Measurements from ENCODE around the gene WDR77. TPM values are rescaled to one million over a fixed set of nuclear protein-coding genes. Genes with fewer than 3 reads are reported as not detected.
A peak's percentile ranks its signal among the peaks of the same experiment; 100 is the strongest.

Gene WDR77
- total RNA-seq = 10 to 100 TPM; 22.9 to 31.9 TPM
- long read RNA-seq, transcript WDR77-201 (10 exons, 2,576 nt) = major isoform, 49 of 58 reads
- long read RNA-seq, partial matches to known transcripts = 1 of 58 reads
- long read RNA-seq, other reads (novel, unspliced or antisense) = 8 of 58 reads

GRCh38 chr1:111448918-111449702, at the start of gene WDR77, which contains the start of gene ATP5PB:
TSS of gene WDR77 (minus strand) at chr1:111449256. CDS start at chr1:111449169, 87 bp downstream.
TSS of gene ATP5PB (plus strand) at chr1:111449464. CDS start at chr1:111449542, 78 bp downstream.
- DNase-seq (peak; percentile 96), ATAC-seq (peak; percentile 96 to 97)
- intact Hi-C loops (cut with DNase I) = no loop called here

DNA sequence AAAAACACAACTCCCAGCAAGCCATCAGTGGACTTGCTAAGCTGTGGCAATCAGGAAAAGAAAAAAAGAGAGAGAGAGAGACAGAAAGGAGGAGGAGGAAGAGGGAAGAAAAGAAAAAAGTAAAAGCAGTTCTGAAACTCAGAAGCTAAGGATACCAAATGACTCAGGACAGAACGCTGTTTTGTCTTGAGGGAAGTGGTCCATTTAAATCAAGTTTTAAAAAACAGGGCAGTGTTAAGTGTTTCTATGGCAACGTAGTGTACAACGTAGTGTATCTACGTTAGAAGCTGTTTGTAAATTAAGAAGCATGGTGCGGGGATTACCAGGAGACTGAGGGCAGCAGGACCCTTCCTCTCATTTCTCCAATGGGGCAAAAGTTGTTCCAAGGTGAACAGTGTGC, 48.5 kb upstream of the WDR77 start:
- no peak for DNase-seq
- intact Hi-C loops (cut with DNase I) = no loop called here
- ATAC-seq = peak in 1 of 2 donors; percentile 11

DNA sequence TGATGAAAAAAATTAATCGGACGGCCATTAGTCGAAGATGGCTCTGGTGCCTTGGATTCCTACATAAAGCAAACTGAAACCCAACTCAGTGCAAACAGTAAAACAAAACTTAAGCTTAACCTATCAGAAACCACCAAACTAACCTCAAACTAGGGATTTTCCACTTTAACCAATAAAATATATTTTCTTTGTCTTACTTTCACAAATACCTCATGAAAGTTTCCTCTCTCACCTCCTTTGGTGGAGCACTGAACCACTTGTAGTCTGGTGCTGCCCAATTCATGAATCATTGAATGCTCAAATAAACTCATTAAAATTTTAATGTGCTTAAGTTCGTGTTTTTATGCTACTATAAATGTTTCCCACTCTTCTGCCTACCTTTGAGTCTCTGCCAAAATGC, 47.3 kb upstream of the WDR77 start:
- intact Hi-C loops (cut with DNase I) = no loop called here
- no peak for DNase-seq
- no peak for ATAC-seq

- intact Hi-C loops (cut with DNase I) = no loop called here
- ATAC-seq = no peak
- DNase-seq = no peak
These were observed 42.0 kb upstream of the WDR77 start for GRCh38 chr1:111491070-111491469.

DNA sequence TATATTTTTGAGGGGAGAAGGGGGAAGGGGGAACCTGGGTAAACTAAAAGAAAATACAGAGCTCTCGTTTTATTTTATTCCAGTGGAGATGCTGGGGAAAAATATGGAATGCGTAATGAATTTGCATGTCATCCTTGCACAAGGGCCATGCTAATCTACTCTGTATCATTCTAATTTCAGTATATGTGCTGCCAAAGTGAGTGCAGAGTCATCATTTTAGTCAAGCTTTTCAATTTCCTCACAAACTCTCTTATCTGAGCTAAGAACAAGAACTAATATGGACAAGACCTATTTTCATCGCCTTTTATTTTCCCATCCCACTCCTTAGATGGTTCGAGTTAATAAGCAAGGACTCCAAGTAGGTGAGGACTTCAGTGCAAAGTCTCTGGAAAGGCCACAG, 41.2 kb upstream of the WDR77 start:
- DNase-seq = no peak
- intact Hi-C loops (cut with DNase I) = no loop called here
- no peak for ATAC-seq

- ATAC-seq = peak; percentile 15 to 85
- DNase-seq = no peak
- intact Hi-C loops (cut with DNase I) = loop anchor here in 1 of 2 donors (10.0 kb wide), 1 partner anchor 265 kb away; the partner anchor contains the start of gene DDX20
These were observed 40.5 kb upstream of the WDR77 start for GRCh38 chr1:111489604-111490003.

DNA sequence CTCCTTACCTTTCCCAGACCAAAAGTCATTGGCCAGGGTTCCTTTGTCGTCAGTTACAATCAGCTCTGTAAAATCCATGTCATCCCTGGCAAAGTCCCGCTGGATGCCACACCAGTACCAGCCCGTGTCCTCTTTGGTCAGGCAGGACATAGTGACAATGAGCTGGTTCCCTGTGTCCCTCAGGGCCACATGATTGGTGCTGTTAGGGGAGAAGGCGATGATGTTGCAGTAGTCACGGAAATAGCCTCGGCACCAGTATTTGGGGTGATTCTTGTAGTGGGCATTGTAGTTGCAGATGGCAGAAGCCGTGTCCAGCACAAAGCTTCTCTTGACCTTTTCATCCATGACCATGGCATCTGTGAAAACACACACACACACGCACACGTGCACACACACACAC, 39.6 kb upstream of the WDR77 start:
- DNase-seq (no peak), ATAC-seq (no peak)
- intact Hi-C loops (cut with DNase I) = loop anchor here in 1 of 2 donors (10.0 kb wide), 1 partner anchor 266 kb away; the partner anchor contains the start of gene DDX20

GRCh38 chr1:111487133-111487532, 38.1 kb upstream of the WDR77 start:
- ATAC-seq (no peak), DNase-seq (no peak)
- intact Hi-C loops (cut with DNase I) = loop anchor here in 1 of 2 donors (10.0 kb wide), 1 partner anchor 268 kb away; the partner anchor contains the start of gene DDX20

DNA sequence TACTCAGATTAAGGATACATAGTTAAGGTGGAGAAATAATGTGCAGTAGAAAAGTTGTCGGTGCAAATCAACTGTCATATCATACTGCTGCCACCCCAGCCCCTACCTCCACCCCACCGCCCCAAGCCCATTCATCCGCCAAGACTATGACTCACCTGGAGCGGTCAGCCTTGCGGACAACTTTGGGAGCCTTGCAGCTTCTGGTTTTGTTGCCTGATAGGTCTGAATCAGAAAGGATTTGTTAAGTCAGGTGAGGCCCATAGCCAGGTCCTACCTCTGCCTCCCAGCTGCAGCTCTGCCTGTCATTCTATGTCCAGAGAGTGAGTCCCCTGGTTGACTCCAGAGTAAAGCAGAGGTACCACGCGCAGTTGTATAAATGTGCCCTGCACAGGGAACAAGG, 37.4 kb upstream of the WDR77 start:
- no peak for ATAC-seq
- intact Hi-C loops (cut with DNase I) = loop anchor here in 1 of 2 donors (10.0 kb wide), 1 partner anchor 268 kb away; the partner anchor contains the start of gene DDX20
- no peak for DNase-seq

DNA sequence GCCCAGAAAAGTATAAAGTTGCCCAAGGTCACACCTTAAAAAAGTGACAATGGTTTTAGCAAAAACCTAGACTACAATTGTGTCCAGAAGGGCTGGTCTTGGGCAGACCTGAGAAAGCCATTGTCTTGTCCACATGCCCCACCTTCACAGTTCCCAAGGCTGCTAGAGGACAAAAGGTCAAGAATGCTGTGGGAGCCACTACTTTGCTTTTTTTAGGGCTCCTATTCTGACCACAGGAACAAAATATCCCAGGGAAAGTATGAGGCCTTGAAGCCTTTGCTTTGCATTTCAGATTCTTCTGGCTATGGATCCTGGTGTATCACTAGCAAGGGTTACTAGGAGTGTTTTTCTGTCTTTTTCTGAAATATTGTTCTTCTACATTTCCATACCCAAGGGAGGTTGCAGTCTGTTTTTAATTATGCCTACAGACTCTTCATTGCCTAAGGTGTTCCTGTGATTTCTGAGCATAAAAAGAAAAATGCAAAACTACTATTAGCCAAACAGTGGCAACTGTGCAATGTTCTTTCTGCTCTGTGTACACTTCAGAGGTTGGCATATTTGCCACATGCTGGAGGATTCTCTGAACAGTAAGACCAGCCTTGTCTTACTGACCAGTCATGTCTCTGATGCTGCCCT, 35.5 kb upstream of the WDR77 start:
- DNase-seq (no peak), ATAC-seq (no peak)
- intact Hi-C loops (cut with DNase I) = loop anchor here (5.0 to 10.0 kb wide), 2 partner anchors 268 to 270 kb away; partner anchors contain the start of gene DDX20 (in 1 of the 2)

DNA sequence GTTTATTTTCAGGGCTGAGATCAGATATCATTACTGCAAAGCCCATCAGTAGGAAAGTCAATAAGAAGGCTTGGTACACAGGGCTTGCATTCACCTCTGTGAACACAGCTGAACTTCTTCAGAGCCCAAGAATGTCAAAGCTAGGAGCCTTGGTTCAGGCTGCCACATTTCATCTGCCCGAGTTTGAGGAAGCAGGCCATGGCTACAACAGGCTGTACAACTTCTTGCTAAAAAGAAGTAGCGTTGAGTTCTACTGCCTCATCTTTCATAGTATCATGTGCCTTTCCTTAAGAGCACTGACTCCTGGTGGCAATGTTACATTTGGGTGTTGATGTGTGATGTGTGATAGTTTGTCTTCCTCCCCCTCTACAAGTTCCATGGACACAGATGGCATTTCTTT, 34.8 kb upstream of the WDR77 start:
- ATAC-seq (no peak), DNase-seq (no peak)
- intact Hi-C loops (cut with DNase I) = loop anchor here (2.0 to 10.0 kb wide), 3 partner anchors 173 to 271 kb away; partner anchors contain the start of gene DDX20 (in 1 of the 2)

DNA sequence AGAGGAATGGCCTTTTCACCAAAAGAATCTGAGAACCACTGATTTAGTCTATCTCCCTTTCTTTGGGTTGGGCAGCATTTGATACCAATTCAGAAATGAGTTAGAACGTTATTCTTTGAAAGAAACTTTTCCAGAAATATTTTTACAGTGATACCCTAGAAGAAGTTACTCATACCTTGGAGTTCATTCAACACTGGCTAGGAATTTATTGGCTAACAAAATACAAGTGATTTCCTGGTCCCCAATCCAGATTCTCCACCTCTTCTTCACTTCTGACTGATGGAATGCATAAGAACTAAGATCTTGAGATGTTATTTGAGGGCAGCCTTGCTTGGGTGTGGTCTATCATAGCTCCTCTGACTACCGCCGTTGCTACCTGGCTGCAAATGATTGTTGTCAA, 34.1 kb upstream of the WDR77 start:
- DNase-seq = no peak
- no peak for ATAC-seq
- intact Hi-C loops (cut with DNase I) = loop anchor here (2.0 to 10.0 kb wide), 3 partner anchors 174 to 272 kb away; partner anchors contain the start of gene DDX20 (in 1 of the 2)

- intact Hi-C loops (cut with DNase I) = loop anchor here (2.0 to 10.0 kb wide), 4 partner anchors 175 to 287 kb away; partner anchors contain the start of gene DDX20 (in 1 of the 2)
- DNase-seq = peak; percentile 74
- peak; percentile 94 to 97 for ATAC-seq
These were observed 32.5 kb upstream of the WDR77 start for GRCh38 chr1:111481387-111482221.

DNA sequence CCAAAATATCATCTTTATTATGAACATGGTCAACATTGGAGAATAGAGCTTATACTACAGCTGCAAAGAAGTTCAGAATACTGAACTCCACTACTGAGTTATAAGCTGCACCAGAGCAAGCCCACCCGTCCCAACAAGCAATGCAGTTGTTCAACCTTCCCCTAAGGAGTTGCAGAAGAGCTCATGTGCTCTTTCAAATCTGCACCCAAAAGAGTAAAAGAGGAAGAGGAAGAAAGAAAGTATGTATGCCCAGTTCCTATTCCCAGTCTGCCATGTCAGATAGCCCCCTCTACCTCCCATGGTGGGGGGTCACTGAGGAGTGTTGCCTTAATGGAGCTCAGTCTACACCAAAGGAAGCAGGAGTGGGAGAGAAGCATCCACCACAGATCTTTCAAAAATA, 31.6 kb upstream of the WDR77 start:
- ATAC-seq (no peak), DNase-seq (no peak)
- intact Hi-C loops (cut with DNase I) = loop anchor here (2.0 to 10.0 kb wide), 3 partner anchors 272 to 288 kb away; partner anchors contain the start of gene DDX20 (in 1 of the 2)

DNA sequence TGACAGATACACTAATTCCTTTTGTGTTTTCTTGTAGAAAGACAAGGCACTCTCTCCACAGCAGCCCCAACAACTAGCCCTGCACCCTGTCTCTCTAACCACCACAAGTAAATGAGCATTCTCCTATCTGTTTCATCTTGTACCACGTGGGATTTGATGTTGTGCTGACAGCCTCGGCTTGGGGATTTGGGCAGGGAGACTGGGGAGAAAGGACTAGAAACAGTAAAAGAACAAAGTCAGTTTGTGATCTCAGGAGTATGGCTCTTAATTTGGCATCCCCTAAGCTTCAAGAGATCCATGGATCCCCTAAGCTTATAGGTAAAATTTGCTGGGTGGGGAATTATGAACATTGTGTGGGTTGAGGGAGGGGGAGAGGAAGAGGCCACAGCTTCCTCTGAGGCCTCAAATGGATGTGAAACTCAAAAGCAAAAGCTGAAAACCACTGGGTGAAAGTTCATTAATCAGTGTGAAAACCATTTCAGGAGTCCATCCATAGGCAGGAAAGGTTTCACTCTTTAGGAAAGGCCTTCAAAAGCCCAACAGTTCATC, 27.8 kb upstream of the WDR77 start:
- intact Hi-C loops (cut with DNase I) = no loop called here
- ATAC-seq (peak in 1 of 2 donors; percentile 38), DNase-seq (no peak)

GRCh38 chr1:111476214-111476613, 27.2 kb upstream of the WDR77 start:
- ATAC-seq (no peak), DNase-seq (no peak)
- intact Hi-C loops (cut with DNase I) = no loop called here

GRCh38 chr1:111475701-111476100, 26.6 kb upstream of the WDR77 start:
- DNase-seq (no peak), ATAC-seq (no peak)
- intact Hi-C loops (cut with DNase I) = no loop called here

DNA sequence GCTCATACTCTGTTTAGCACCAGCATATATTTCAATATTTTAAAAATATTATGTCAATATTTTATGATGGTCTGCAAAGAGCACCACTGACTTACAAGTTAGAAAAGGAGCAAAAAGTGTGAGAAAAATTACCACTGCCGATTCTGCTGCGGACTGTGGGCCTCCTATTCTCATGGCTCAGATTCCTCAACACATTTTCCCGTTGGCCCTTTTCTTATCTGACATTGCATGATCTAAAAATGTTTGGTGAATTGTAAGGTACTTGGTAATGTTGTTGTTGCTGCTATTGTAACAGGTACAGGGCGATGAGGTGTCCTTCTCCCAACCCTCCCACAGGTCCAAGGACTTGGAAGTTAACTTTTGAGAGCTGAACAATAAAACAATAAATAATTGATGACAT, 25.5 kb upstream of the WDR77 start:
- intact Hi-C loops (cut with DNase I) = no loop called here
- ATAC-seq = peak in 1 of 2 donors; percentile 32
- no peak for DNase-seq
